Psoas muscle (tissue), 8 donors: ENCODE measurements around the gene NBPF4. TPM values are rescaled to one million over a fixed set of nuclear protein-coding genes. Genes with fewer than 3 reads are reported as not detected.
A peak's percentile ranks its signal among the peaks of the same experiment; 100 is the strongest.

Source experiments
- ATAC-seq, 4 donors: fragments of 200-7000 bp; cut with Tn5 transposase; one replicate each; pipeline ENCODE4 v1.9.1; 2020; ENCODE audit warnings: moderate library complexity in 3 of 4, mild to moderate bottlenecking in 2 of 4
- DNase-seq, 2 donors: peaks; one replicate each; pipeline ENCODE4 v3.0.0-alpha.2; 2020
- H3K27ac ChIP-seq: fragments of 200-600 bp; one replicate; pipeline ENCODE4 v1.8.0; 2022
- H3K27me3 ChIP-seq, 3 donors: fragments of 200-600 bp in 1 of 3; one replicate each; pipeline versions ENCODE4 v1.6.1 to v1.8.0; 2013 to 2022; ENCODE audit warnings: low read length in 2 of 3, mild to moderate bottlenecking in 2 of 3, moderate library complexity in 1 of 3; ENCODE audit not compliant: insufficient read depth in 3 of 3
- H3K36me3 ChIP-seq, 2 donors: fragments of 200-600 bp in 1 of 2; one replicate each; pipeline versions ENCODE4 v1.6.1 to v1.8.0; 2013 to 2022; ENCODE audit warnings: low read depth in 1 of 2, mild to moderate bottlenecking in 1 of 2, moderate library complexity in 1 of 2; ENCODE audit not compliant: insufficient read depth in 1 of 2
- H3K4me1 ChIP-seq: fragments of 200-600 bp; one replicate; pipeline ENCODE4 v1.8.0; 2022
- H3K4me3 ChIP-seq: fragments of 200-600 bp; one replicate; pipeline ENCODE4 v1.8.0; 2022; ENCODE audit warnings: mild to moderate bottlenecking
- H3K9me3 ChIP-seq: fragments of 200-600 bp; one replicate; pipeline ENCODE4 v1.8.0; 2022
- CTCF ChIP-seq: fragments of 200-600 bp; IDR thresholded peaks from one replicate; pipeline ENCODE4 v1.8.0; 2022; ENCODE audit warnings: antibody characterized with exemption
- WGBS, 3 donors: extraction: QIAGEN DNeasy Blood & Tissue Kit; methylation state at CpG; one replicate each; pipeline versions ENCODE4 v1.1.6 to v1.1.7; 2013; 5-methylcytosine and 5-hydroxymethylcytosine counted together
- intact Hi-C, 2 donors: fragments of 100-400 bp; cut with DNase I; formaldehyde crosslinking; loops; one replicate each; pipeline versions ENCODE4 v1.11.0 to v1.14.2; 2022
- polyA plus RNA-seq, 3 donors: library from polyadenylated mRNA; stranded (reverse); fragments of 200-250 nt; gene quantifications; one replicate each; pipeline ENCODE4 v1.2.3, GENCODE V29; 2013
- total RNA-seq, 4 donors: library from RNA; stranded (reverse); fragmentation: NEBNext Ultra II Directional in 2 of 4; extraction: Animal tissue kit (Norgen Biotek cat#: 25700) in 2 of 4; gene quantifications; one replicate each; pipeline versions ENCODE4 v1.2.1 to v1.2.4, GENCODE V29; 2021 to 2023
- donor health status: healthy with polysubstance abuse.
- donor health status: DM: no; HTN: no; CAD: no; lungs with moderate emphysema.
- donor health status: Bipolar disorder and iron deficiency.
- donor health status: healthy.
- donor health status: DM: yes; HTN: yes; CAD: no.
- donor health status: DM: no; HTN: no; CAD: no.
- donor health status: DM: no; HTN: no; CAD: no.
- donor health status: DM: yes; HTN: yes; CAD: no.

Gene NBPF4
- total and polyA plus RNA-seq, 7 donors = not detected

GRCh38 chr1:108201687-108202086 lies 42.2 kb downstream of the NBPF4 start:
- Histone ChIP-seq H3K4me3 (no peak overlapping the region), H3K27ac (no peak overlapping the region), H3K9me3 (no peaks in the 10 kb centered on the region), H3K4me1 (peaks cover 11% of the 10 kb centered on the region), H3K27me3 (no peaks in the 10 kb centered on the region), H3K36me3 (no peaks in the 10 kb centered on the region)
- intact Hi-C loops = no loop called here
- no peak for TF ChIP-seq CTCF
- ATAC-seq (no peak), DNase-seq (no peak)
- 86 to 92% (median 89%) methylated on average over 5 of the region's 5 CpGs for WGBS, 3 donors

- Histone ChIP-seq H3K4me3 (peak overlapping the region; percentile 90), H3K27ac (peak overlapping the region; percentile 91), H3K27me3 (no peaks in the 10 kb centered on the region), H3K36me3 (no peaks in the 10 kb centered on the region), H3K9me3 (no peaks in the 10 kb centered on the region), H3K4me1 (peaks cover 11% of the 10 kb centered on the region)
- ATAC-seq = peak; percentile 44 to 82 (median 68)
- intact Hi-C loops = no loop called here
- WGBS, 3 donors = 1% methylated on average over 10 of the region's 10 CpGs
- peak in 1 of 2 donors; percentile 38 for DNase-seq
- TF ChIP-seq CTCF = no peak
These were observed 43.2 kb downstream of the NBPF4 start for GRCh38 chr1:108200687-108201051.

GRCh38 chr1:108199781-108200686 lies 43.8 kb downstream of the NBPF4 start, which contains the start of gene SLC25A24:
Gene SLC25A24 (minus strand): TSS chr1:108200343. CDS start chr1:108200138, 205 bp downstream.
- 0% methylated on average over 89 to 97 of the region's 97 CpGs for WGBS, 3 donors
- Histone ChIP-seq H3K9me3 (no peaks in the 10 kb centered on the region), H3K27ac (peak within 1 kb of the TSS; percentile 91), H3K4me1 (peaks cover 11% of the 10 kb centered on the region), H3K36me3 (no peaks in the 10 kb centered on the region), H3K27me3 (no peaks in the 10 kb centered on the region), H3K4me3 (peak within 1 kb of the TSS; percentile 90)
- intact Hi-C loops = loop anchor here in 1 of 2 donors (2.0 kb wide), 1 partner anchor 17 kb away; no protein-coding TSS in a partner anchor
- ATAC-seq = peak; percentile 93 to 96 (median 94)
- no peak for TF ChIP-seq CTCF
- DNase-seq = peak; percentile 82 to 90

- Histone ChIP-seq H3K27ac (peak overlapping the region; percentile 91), H3K4me1 (peaks cover 11% of the 10 kb centered on the region), H3K27me3 (no peaks in the 10 kb centered on the region), H3K9me3 (no peaks in the 10 kb centered on the region), H3K36me3 (peaks cover 0 to 6% of the 10 kb centered on the region in 2 donors), H3K4me3 (peak overlapping the region; percentile 90)
- no peak for TF ChIP-seq CTCF
- ATAC-seq (peak; percentile 26 to 64 (median 50)), DNase-seq (no peak)
- intact Hi-C loops = loop anchor here in 1 of 2 donors (2.0 kb wide), 1 partner anchor 16 kb away; no protein-coding TSS in a partner anchor
- WGBS, 3 donors = 2 to 4% (median 3%) methylated on average over 9 of the region's 9 CpGs
These were observed 44.6 kb downstream of the NBPF4 start for GRCh38 chr1:108199201-108199691.
